Sigmoid colon (tissue), 7 donors: Measurements from ENCODE around the gene GALR2. TPM values are rescaled to one million over a fixed set of nuclear protein-coding genes. Genes with fewer than 3 reads are reported as not detected.

Experiments used
- DNase-seq: peaks from one replicate; pipeline ENCODE4 v3.0.0-alpha.2; 2019
- H3K27ac ChIP-seq, 4 donors: fragments of 200-600 bp; sonication (generic); one replicate each; pipeline ENCODE4 v1.5.1; 2016 to 2019; ENCODE audit warnings: mild to moderate bottlenecking in 1 of 4
- H3K27me3 ChIP-seq, 3 donors: fragments of 200-600 bp; sonication (generic); one replicate each; pipeline ENCODE4 v1.5.1; 2019; ENCODE audit warnings: mild to moderate bottlenecking in 1 of 3
- H3K36me3 ChIP-seq, 4 donors: fragments of 200-600 bp; sonication (generic); one replicate each; pipeline ENCODE4 v1.5.1; 2016 to 2019
- H3K4me1 ChIP-seq, 4 donors: fragments of 200-600 bp; sonication (generic); one replicate each; pipeline ENCODE4 v1.5.1; 2017 to 2019
- H3K4me3 ChIP-seq, 4 donors: fragments of 200-600 bp; sonication (generic); one replicate each; pipeline ENCODE4 v1.5.1; 2017 to 2019; ENCODE audit warnings: mild to moderate bottlenecking in 2 of 4, moderate library complexity in 1 of 4
- H3K9me3 ChIP-seq, 4 donors: fragments of 200-600 bp in 3 of 4; sonication (generic) in 3 of 4; one replicate each; pipeline versions ENCODE4 v1.5.1 to v1.6.1; 2013 to 2019
- CTCF ChIP-seq, 4 experiments: fragments of 450-650 bp in 3 of 4; fragments of 200-600 bp in 1 of 4; IDR thresholded peaks; one replicate each; pipeline ENCODE4 v1.5.1; 2016 to 2019; ENCODE audit warnings: antibody characterized with exemption in 4 of 4, mild to moderate bottlenecking in 3 of 4, moderate library complexity in 2 of 4
- EP300 ChIP-seq, 4 donors: sonication (generic); formaldehyde crosslinking; IDR thresholded peaks; one replicate each; pipeline ENCODE4 v1.6.1; 2017; ENCODE audit warnings: antibody characterized with exemption in 4 of 4
- POLR2A ChIP-seq, 2 donors: fragments of 450-650 bp; IDR thresholded peaks; one replicate each; pipeline ENCODE4 v1.6.1; 2016; ENCODE audit warnings: antibody characterized with exemption in 2 of 2, mild to moderate bottlenecking in 2 of 2, moderate library complexity in 2 of 2
- POLR2AphosphoS5 ChIP-seq, 4 donors: sonication (generic); formaldehyde crosslinking; IDR thresholded peaks; one replicate each; pipeline ENCODE4 v1.6.1; 2017; ENCODE audit warnings: antibody characterized with exemption in 4 of 4
- WGBS, 2 donors: extraction: QIAGEN DNeasy Blood & Tissue Kit; methylation state at CpG; one replicate each; pipeline ENCODE4 v1.1.7; 2013; 5-methylcytosine and 5-hydroxymethylcytosine counted together
- intact Hi-C: fragments of 100-400 bp; cut with DNase I; formaldehyde crosslinking; loops from one replicate; pipeline ENCODE4 v1.15.1; 2023
- polyA plus RNA-seq, 3 donors: library from polyadenylated mRNA; stranded (reverse); fragments of 200-250 nt; gene quantifications; one replicate each; pipeline ENCODE4 v1.2.3, GENCODE V29; 2013
- total RNA-seq, 4 donors: library from RNA; depleted of rRNA; stranded (reverse); fragments of >200 nt; gene quantifications; one replicate each; pipeline ENCODE4 v1.1.0, GENCODE V29; 2016
- donor health status: healthy with polysubstance abuse.
- donor health status: Bipolar disorder and iron deficiency.
- donor health status: healthy.

The GALR2 gene
- total and polyA plus RNA-seq, 7 donors: 1.6 to 20.2 (median 6.4) TPM; not detected in 2

GRCh38 chr17:76086384-76086783, 11.8 kb downstream of the GALR2 start:
- no peak overlapping the region for H3K27ac ChIP-seq
- H3K9me3 ChIP-seq: no peaks in the 10 kb centered on the region
- H3K36me3 ChIP-seq: peaks cover 37 to 92% (median 71%) of the 10 kb centered on the region in 4 donors
- DNase-seq: no peak
- no peak for TF ChIP-seq POLR2AphosphoS5 (IDR thresholded peaks at IDR 0.05)
- no peak for TF ChIP-seq CTCF (IDR thresholded peaks at IDR 0.05)
- TF ChIP-seq POLR2A (IDR thresholded peaks at IDR 0.05): no peak
- TF ChIP-seq EP300 (IDR thresholded peaks at IDR 0.05): no peak
- intact Hi-C loops: loop anchor here (10.0 kb wide), 1 partner anchor 262 kb away; no protein-coding TSS in a partner anchor
- 96% methylated on average over 9 of the region's 9 CpGs for WGBS, 2 donors
- H3K4me1 ChIP-seq: no peaks in the 10 kb centered on the region
- no peak overlapping the region for H3K4me3 ChIP-seq
- H3K27me3 ChIP-seq: no peaks in the 10 kb centered on the region

- Histone ChIP-seq H3K36me3 (peaks cover 37 to 98% (median 73%) of the 10 kb centered on the region in 4 donors), H3K9me3 (no peaks in the 10 kb centered on the region), H3K4me1 (no peaks in the 10 kb centered on the region), H3K27ac (no peak overlapping the region), H3K27me3 (no peaks in the 10 kb centered on the region), H3K4me3 (no peak overlapping the region)
- 90 to 97% methylated on average over 11 of the region's 11 CpGs for WGBS, 2 donors
- no peak for TF ChIP-seq POLR2AphosphoS5 (IDR thresholded peaks at IDR 0.05)
- TF ChIP-seq POLR2A (IDR thresholded peaks at IDR 0.05): no peak
- TF ChIP-seq EP300 (IDR thresholded peaks at IDR 0.05): no peak
- TF ChIP-seq CTCF (IDR thresholded peaks at IDR 0.05): no peak
- DNase-seq: no peak
- intact Hi-C loops: loop anchor here (10.0 kb wide), 1 partner anchor 263 kb away; no protein-coding TSS in a partner anchor
These were observed 12.9 kb downstream of the GALR2 start for GRCh38 chr17:76087531-76087930.

GRCh38 chr17:76088041-76088867, 13.7 kb downstream of the GALR2 start:
- H3K27me3 ChIP-seq: no peaks in the 10 kb centered on the region
- no peak overlapping the region for H3K4me3 ChIP-seq
- intact Hi-C loops: loop anchor here (10.0 kb wide), 1 partner anchor 263 kb away; no protein-coding TSS in a partner anchor
- no peak overlapping the region for H3K27ac ChIP-seq
- DNase-seq: peak; percentile 35
- 87 to 95% methylated on average over 25 of the region's 25 CpGs for WGBS, 2 donors
- H3K36me3 ChIP-seq: peaks cover 42 to 98% (median 75%) of the 10 kb centered on the region in 4 donors
- no peaks in the 10 kb centered on the region for H3K9me3 ChIP-seq
- H3K4me1 ChIP-seq: no peaks in the 10 kb centered on the region
- TF ChIP-seq EP300 (IDR thresholded peaks at IDR 0.05) (no peak), POLR2A (IDR thresholded peaks at IDR 0.05) (no peak), CTCF (IDR thresholded peaks at IDR 0.05) (no peak), POLR2AphosphoS5 (IDR thresholded peaks at IDR 0.05) (no peak)

GRCh38 chr17:76088868-76089576, 14.4 kb downstream of the GALR2 start:
- 95 to 97% methylated on average over 25 of the region's 25 CpGs for WGBS, 2 donors
- H3K27me3 ChIP-seq: no peaks in the 10 kb centered on the region
- TF ChIP-seq POLR2A (IDR thresholded peaks at IDR 0.05) (no peak), POLR2AphosphoS5 (IDR thresholded peaks at IDR 0.05) (no peak), CTCF (IDR thresholded peaks at IDR 0.05) (no peak), EP300 (IDR thresholded peaks at IDR 0.05) (no peak)
- H3K4me3 ChIP-seq: no peak overlapping the region
- intact Hi-C loops: loop anchor here (10.0 kb wide), 1 partner anchor 264 kb away; no protein-coding TSS in a partner anchor
- peak; percentile 60 for DNase-seq
- no peaks in the 10 kb centered on the region for H3K9me3 ChIP-seq
- no peak overlapping the region for H3K27ac ChIP-seq
- peaks cover 49 to 98% (median 76%) of the 10 kb centered on the region in 4 donors for H3K36me3 ChIP-seq
- H3K4me1 ChIP-seq: no peaks in the 10 kb centered on the region
